Right atrium auricular region (tissue), 2 donors: ENCODE data around the gene AHCYL2. TPM values are rescaled to one million over a fixed set of nuclear protein-coding genes. Genes with fewer than 3 reads are reported as not detected.
A peak's percentile ranks its signal among the peaks of the same experiment; 100 is the strongest.

Source experiments
- DNase-seq: peaks from one replicate; pipeline ENCODE4 v3.0.0-alpha.2; 2019; ENCODE audit warnings: low spot score
- H3K27ac ChIP-seq, 2 donors: fragments of 200-600 bp; sonication (generic); 1 replicate in 1 of 2; 2 replicates in 1 of 2; pipeline ENCODE4 v1.5.1; 2016 to 2019
- H3K27me3 ChIP-seq, 2 donors: fragments of 200-600 bp; sonication (generic); one replicate each; pipeline versions ENCODE4 v1.5.1 to v1.6.0; 2017 to 2019
- H3K36me3 ChIP-seq: fragments of 200-600 bp; sonication (generic); one replicate; pipeline ENCODE4 v1.5.1; 2016
- H3K4me1 ChIP-seq, 2 donors: fragments of 200-600 bp; sonication (generic); one replicate each; pipeline versions ENCODE4 v1.5.1 to v1.6.0; 2017 to 2019
- H3K4me3 ChIP-seq, 2 donors: fragments of 200-600 bp; sonication (generic); 1 replicate in 1 of 2; 2 replicates in 1 of 2; pipeline ENCODE4 v1.5.1; 2017 to 2019; ENCODE audit warnings: mild to moderate bottlenecking in 1 of 2, moderate library complexity in 1 of 2
- H3K9me3 ChIP-seq, 2 donors: fragments of 200-600 bp; sonication (generic); one replicate each; pipeline ENCODE4 v1.5.1; 2019
- total RNA-seq, 2 donors: library from RNA; depleted of rRNA; stranded (reverse); fragments of >200 nt; gene quantifications; one replicate each; pipeline ENCODE4 v1.1.0, GENCODE V29; 2016
- TF ChIP-seq, protein P1 (sequence below), 2 donors: fragments of 200-600 bp; sonication (generic); IDR thresholded peaks; one replicate each; pipeline ENCODE4 v1.5.1; 2019; ENCODE audit warnings: antibody characterized with exemption in 2 of 2

AHCYL2 gene
- total RNA-seq, 2 donors from 2014 or later, result 5.6 to 6.5 TPM

DNA sequence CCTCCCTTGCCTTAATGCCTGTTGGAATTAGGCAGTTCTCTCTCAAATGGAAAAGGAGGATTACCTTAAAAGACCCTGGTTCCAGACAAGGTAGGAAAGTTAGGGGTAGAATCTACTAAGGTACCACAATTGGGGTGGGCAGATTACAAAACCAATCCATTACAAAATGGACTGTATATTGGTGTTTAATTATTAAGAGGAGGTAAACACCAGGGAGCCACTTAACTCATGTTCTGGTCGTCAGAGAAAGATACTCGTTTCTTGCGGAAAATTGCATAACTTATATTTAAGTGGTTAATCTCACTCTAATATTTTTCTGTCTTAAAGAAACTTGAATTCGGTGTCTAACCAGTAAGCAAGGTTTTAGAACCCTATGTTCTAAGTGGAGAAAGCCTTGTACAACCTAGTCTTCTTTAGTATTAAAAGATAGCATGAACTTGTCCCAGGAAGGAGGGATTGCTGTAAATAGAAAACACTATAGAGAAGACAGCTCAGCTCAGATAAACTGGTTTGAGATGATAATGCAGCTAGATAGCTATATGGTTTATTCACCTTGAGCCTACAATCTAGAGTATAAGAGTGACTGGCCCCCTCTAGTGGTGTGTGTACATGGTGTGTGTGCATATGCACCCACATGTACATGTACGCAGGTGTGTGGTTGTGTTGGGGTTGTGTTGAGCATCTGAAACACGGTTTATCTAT, 151.4 kb downstream of the AHCYL2 start:
- H3K9me3 ChIP-seq, result no peaks in the 10 kb centered on the region
- H3K36me3 ChIP-seq, result no peaks in the 10 kb centered on the region
- no peaks in the 10 kb centered on the region for H3K27me3 ChIP-seq
- H3K4me3 ChIP-seq, result no peak overlapping the region
- no peaks in the 10 kb centered on the region for H3K4me1 ChIP-seq
- H3K27ac ChIP-seq, result no peak overlapping the region
- TF ChIP-seq, protein P1, sequence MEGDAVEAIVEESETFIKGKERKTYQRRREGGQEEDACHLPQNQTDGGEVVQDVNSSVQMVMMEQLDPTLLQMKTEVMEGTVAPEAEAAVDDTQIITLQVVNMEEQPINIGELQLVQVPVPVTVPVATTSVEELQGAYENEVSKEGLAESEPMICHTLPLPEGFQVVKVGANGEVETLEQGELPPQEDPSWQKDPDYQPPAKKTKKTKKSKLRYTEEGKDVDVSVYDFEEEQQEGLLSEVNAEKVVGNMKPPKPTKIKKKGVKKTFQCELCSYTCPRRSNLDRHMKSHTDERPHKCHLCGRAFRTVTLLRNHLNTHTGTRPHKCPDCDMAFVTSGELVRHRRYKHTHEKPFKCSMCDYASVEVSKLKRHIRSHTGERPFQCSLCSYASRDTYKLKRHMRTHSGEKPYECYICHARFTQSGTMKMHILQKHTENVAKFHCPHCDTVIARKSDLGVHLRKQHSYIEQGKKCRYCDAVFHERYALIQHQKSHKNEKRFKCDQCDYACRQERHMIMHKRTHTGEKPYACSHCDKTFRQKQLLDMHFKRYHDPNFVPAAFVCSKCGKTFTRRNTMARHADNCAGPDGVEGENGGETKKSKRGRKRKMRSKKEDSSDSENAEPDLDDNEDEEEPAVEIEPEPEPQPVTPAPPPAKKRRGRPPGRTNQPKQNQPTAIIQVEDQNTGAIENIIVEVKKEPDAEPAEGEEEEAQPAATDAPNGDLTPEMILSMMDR (IDR thresholded peaks at IDR 0.05), result peak in 1 of 2 donors; percentile 55
- DNase-seq, result no peak

DNA sequence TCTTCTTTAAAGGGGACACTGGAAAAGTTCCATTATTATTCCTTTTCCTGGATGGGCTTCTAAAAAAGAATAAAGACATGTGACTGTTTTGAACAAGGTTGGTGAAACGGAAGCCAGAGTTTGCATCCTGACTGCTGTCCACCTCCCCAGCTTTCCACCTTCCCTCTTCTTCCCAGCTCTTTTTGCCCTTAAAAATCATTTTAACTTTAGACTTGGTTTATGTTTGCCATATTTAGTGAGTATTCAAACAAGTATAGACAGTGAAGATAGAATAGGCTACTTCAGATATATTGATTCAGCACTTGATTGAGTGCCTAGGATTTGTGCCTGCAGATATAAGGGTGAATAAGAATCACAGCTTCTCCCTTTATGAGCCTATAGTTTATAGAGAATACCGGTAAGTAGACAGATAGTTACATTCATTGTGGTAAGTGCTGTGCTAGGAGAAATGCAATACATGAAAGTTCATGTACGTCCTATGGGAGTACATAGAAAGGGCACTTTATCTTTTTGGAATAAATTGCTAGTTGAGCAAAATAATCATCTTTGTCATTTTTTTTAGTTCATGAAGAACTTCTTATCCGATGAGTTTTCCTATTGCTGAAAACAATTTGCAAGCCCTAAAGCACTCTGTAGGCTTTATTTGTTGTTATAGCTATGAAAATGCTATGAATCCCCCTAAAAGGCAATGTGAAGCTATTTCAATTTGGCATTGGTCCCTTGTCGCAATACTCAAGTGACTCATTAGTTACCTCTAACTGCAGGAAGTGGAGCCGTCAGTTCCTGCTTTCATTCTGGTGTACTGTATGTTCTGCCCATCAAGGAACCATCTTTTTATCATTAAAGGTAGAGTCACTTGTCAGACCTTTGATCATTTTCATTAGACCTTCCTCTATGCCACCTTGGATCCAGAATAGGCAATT, 152.2 kb downstream of the AHCYL2 start:
- Histone ChIP-seq H3K9me3 (no peaks in the 10 kb centered on the region), H3K27ac (no peak overlapping the region), H3K27me3 (no peaks in the 10 kb centered on the region), H3K4me3 (no peak overlapping the region), H3K4me1 (no peaks in the 10 kb centered on the region), H3K36me3 (no peaks in the 10 kb centered on the region)
- TF ChIP-seq, protein P1 (IDR thresholded peaks at IDR 0.05), result no peak
- no peak for DNase-seq

DNA sequence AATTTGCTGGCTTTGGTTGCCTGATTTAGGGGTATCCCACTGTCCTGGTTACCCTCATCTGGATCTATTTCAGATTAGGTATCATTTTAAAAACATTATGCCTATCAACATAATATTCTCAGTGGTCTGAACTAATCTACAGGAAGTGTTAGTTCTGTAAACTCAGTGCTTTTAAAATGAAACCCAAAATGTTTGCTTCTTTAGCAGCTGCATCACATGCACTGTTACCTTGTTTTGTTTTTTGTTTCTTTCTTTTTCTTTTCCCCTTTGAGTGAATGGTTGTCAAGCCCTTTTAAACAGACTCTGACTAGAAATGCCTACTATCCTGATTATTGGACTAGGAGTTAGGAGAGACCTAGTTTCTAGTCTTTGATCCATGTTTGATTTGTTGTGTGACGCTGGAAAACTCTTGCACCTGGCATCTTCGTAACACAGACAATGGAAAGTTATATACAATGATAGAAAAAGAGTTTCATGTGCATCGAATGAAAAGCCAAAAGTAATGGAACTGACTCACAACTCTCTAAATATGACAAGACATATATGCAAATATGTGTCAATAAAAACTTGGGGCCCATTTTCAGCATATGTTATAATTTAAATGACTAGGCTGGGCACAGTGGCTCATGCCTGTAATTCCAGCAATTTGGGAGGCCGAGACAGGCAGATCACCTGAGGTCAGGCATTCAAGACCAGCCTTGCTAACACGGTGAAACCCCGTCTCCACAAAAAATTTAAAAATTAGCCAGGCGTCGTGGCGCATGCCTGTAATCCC, 157.1 kb downstream of the AHCYL2 start:
- TF ChIP-seq, protein P1 (IDR thresholded peaks at IDR 0.05), result no peak
- no peak overlapping the region for H3K27ac ChIP-seq
- no peaks in the 10 kb centered on the region for H3K36me3 ChIP-seq
- no peak for DNase-seq
- no peaks in the 10 kb centered on the region for H3K27me3 ChIP-seq
- no peaks in the 10 kb centered on the region for H3K4me1 ChIP-seq
- H3K4me3 ChIP-seq, result no peak overlapping the region
- no peaks in the 10 kb centered on the region for H3K9me3 ChIP-seq

DNA sequence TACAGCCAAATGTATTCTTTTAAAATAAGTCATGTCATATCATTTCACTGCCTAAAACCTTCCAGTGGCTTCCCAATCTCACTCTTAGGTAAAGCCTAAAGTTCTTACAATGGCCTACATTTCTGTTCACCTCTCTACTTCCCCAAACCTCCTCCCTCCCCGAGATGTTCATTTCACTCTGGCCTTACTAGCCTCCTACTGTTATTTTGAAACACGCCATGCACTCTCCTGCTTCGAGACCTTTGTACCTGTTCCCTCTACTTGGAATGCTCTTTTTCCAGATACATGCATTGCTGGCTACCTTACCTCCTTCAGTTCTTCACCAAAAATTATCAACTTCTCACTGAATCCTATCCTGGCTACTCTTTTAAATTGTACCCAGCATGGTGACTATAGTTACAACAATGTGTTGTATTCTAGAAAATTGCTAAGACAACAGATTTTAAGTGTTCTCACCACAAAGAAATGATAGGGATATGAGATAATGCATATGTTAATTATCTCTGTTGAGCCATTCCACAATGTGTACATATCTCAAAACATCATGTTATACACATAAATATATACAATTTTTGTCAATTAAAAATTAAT, 158.8 kb downstream of the AHCYL2 start:
- TF ChIP-seq, protein P1 (IDR thresholded peaks at IDR 0.05), result no peak
- Histone ChIP-seq H3K27me3 (no peaks in the 10 kb centered on the region), H3K9me3 (no peaks in the 10 kb centered on the region), H3K27ac (no peak overlapping the region), H3K36me3 (no peaks in the 10 kb centered on the region), H3K4me3 (no peak overlapping the region), H3K4me1 (no peaks in the 10 kb centered on the region)
- DNase-seq, result no peak

DNA sequence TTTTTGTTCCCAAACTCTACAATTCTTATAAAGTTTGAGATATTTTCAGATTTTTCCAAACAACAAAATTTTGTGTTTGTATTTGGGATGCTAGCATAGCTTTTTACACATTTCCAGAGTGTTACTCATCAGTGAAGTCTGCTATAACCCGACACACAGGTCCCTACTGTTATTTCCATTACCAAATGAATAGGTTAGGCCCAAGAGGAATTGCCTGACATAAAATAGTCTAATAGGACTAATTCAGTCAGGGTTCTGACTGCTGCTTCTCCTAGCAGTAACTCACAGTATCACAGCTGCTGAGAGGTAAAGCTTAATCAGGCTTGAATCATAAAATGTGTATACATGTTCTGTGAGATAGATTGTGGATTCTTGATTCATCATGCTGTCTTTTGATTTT, 160.3 kb downstream of the AHCYL2 start:
- no peaks in the 10 kb centered on the region for H3K36me3 ChIP-seq
- DNase-seq, result no peak
- peaks cover 0 to 6% of the 10 kb centered on the region in 2 donors for H3K4me1 ChIP-seq
- TF ChIP-seq, protein P1 (IDR thresholded peaks at IDR 0.05), result no peak
- no peaks in the 10 kb centered on the region for H3K9me3 ChIP-seq
- no peak overlapping the region for H3K4me3 ChIP-seq
- H3K27me3 ChIP-seq, result no peaks in the 10 kb centered on the region
- no peak overlapping the region for H3K27ac ChIP-seq
